NCI-H345 (cell line): ENCODE data around the gene IQCN.

Source experiments
- DNase-seq: peaks from one replicate; lab custom pipeline; 2025; lab: John Stamatoyannopoulos, UW

IQCN gene

GRCh38 chr19:18306888-18307260, 32.6 kb upstream of the IQCN start:
- DNase-seq: no peak

GRCh38 chr19:18306209-18306887, 32.1 kb upstream of the IQCN start:
- DNase-seq: no peak

GRCh38 chr19:18304458-18305310, 30.4 kb upstream of the IQCN start:
- DNase-seq: no peak

- no peak for DNase-seq
Observed at GRCh38 chr19:18304208-18304457, 29.9 kb upstream of the IQCN start.

- DNase-seq: no peak
Observed at GRCh38 chr19:18301718-18302111, 27.5 kb upstream of the IQCN start.

GRCh38 chr19:18300930-18301717, 26.9 kb upstream of the IQCN start:
- no peak for DNase-seq

- DNase-seq: no peak
Observed at GRCh38 chr19:18299654-18300053, 25.4 kb upstream of the IQCN start.

GRCh38 chr19:18298601-18299000, 24.3 kb upstream of the IQCN start:
- DNase-seq: no peak

- DNase-seq: no peak
Observed at GRCh38 chr19:18297308-18297707, 23.1 kb upstream of the IQCN start.

GRCh38 chr19:18295034-18295451, 20.8 kb upstream of the IQCN start:
- no peak for DNase-seq

GRCh38 chr19:18294467-18294864, 20.2 kb upstream of the IQCN start:
- DNase-seq: peak; percentile 37

GRCh38 chr19:18293642-18294466, 19.6 kb upstream of the IQCN start:
- DNase-seq: no peak

- DNase-seq: no peak
Observed at GRCh38 chr19:18292810-18293641, 18.8 kb upstream of the IQCN start.

GRCh38 chr19:18292462-18292809, 18.2 kb upstream of the IQCN start:
- no peak for DNase-seq

- peak; percentile 28 for DNase-seq
Observed at GRCh38 chr19:18291590-18292461, 17.6 kb upstream of the IQCN start.

GRCh38 chr19:18291019-18291524, 16.8 kb upstream of the IQCN start:
- DNase-seq: no peak

GRCh38 chr19:18290302-18291018, 16.2 kb upstream of the IQCN start:
- DNase-seq: no peak

GRCh38 chr19:18289471-18290301, 15.4 kb upstream of the IQCN start:
- DNase-seq: no peak
